Smooth muscle cell (in vitro differentiated cells): Measurements from ENCODE around the gene MBD5. TPM values are rescaled to one million over a fixed set of nuclear protein-coding genes. Genes with fewer than 3 reads are reported as not detected.

Experiments used
- DNase-seq: peaks from one replicate; lab custom pipeline; 2025; ENCODE audit not compliant: unreplicated experiment; lab: John Stamatoyannopoulos, UW
- H2AFZ ChIP-seq: fragments of 200-600 bp; sonication (generic); 2 replicates; pipeline ENCODE4 v1.6.0; 2016; ENCODE audit warnings: antibody characterized with exemption, low read depth, mild to moderate bottlenecking
- H3F3A ChIP-seq: fragments of 200-600 bp; sonication (generic); 2 replicates; pipeline ENCODE4 v1.6.0; 2017; ENCODE audit warnings: antibody characterized with exemption, low read depth
- H3K27ac ChIP-seq: fragments of 200-600 bp; sonication (generic); 2 replicates; pipeline ENCODE4 v1.5.1; 2016; ENCODE audit warnings: low read depth, mild to moderate bottlenecking
- H3K27me3 ChIP-seq: fragments of 200-600 bp; sonication (generic); 2 replicates; pipeline ENCODE4 v1.6.1; 2016; ENCODE audit warnings: low read depth, mild to moderate bottlenecking
- H3K36me3 ChIP-seq: fragments of 200-600 bp; sonication (generic); 2 replicates; pipeline ENCODE4 v1.5.1; 2016; ENCODE audit warnings: low read depth
- H3K4me1 ChIP-seq: fragments of 200-600 bp; sonication (generic); 2 replicates; pipeline ENCODE4 v1.5.1; 2016; ENCODE audit warnings: low read depth
- H3K4me2 ChIP-seq: fragments of 200-600 bp; sonication (generic); 2 replicates; pipeline ENCODE4 v1.6.0; 2016; ENCODE audit warnings: mild to moderate bottlenecking
- H3K4me3 ChIP-seq: fragments of 200-600 bp; sonication (generic); 2 replicates; pipeline ENCODE4 v1.5.1; 2016; ENCODE audit warnings: mild to moderate bottlenecking
- H3K79me2 ChIP-seq: fragments of 200-600 bp; sonication (generic); 2 replicates; pipeline ENCODE4 v1.6.0; 2016; ENCODE audit warnings: low read depth, mild to moderate bottlenecking
- H3K9ac ChIP-seq: fragments of 200-600 bp; sonication (generic); 2 replicates; pipeline ENCODE4 v1.6.0; 2016; ENCODE audit warnings: low read depth
- H3K9me3 ChIP-seq: fragments of 200-600 bp; sonication (generic); replicated peaks from 2 replicates; pipeline ENCODE4 v1.5.1; 2016; ENCODE audit warnings: low read depth
- H4K20me1 ChIP-seq: fragments of 200-600 bp; sonication (generic); 2 replicates; pipeline ENCODE4 v1.6.0; 2016; ENCODE audit warnings: low read depth
- CTCF ChIP-seq: fragments of 200-600 bp; sonication (generic); IDR thresholded peaks from 2 replicates; pipeline ENCODE4 v1.5.1; 2017; ENCODE audit warnings: borderline replicate concordance, mild to moderate bottlenecking, antibody characterized with exemption; ENCODE audit not compliant: insufficient read depth, poor library complexity, severe bottlenecking
- WGBS: methylation state at CpG from one replicate; pipeline ENCODE4 v1.1.7; 2016; ENCODE audit warnings: low lambda C conversion rate; 5-methylcytosine and 5-hydroxymethylcytosine counted together
- polyA plus RNA-seq: library from polyadenylated mRNA; unstranded; fragments of >200 nt; fragmentation: Nextera tagmentation; extraction: Ambion mirVana; gene quantifications from 2 replicates; pipeline ENCODE4 v1.2.1, GENCODE V29; 2016
- total RNA-seq: library from RNA; depleted of rRNA; stranded (reverse); fragments of >200 nt; gene quantifications from 2 replicates; pipeline ENCODE4 v1.2.3, GENCODE V29; 2014

MBD5 gene
- total and polyA plus RNA-seq, 2 experiments from 2014 or later, result 25.7 to 31.2 TPM

DNA sequence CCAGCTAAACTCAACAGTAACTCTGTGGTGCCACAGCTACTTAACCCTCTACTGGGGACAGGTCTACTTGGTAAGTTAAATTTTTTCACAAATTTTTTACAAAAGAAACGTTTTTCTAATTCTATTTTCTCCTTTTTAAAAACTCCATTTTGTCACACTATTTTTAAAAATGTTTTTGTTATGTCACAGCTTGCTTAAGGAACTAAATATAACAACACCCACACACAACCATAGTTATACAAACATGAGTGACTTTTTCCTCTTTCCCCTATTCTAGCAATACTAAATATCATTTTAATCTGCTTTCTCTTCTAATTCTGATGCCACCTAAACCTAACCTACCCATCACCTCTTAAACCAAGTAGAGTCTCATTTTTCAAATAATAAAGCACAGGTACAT lies 463.2 kb downstream of the MBD5 start:
- no peak for TF ChIP-seq CTCF
- H2AFZ ChIP-seq, result no peak overlapping the region

GRCh38 chr2:148486655-148487054 lies 465.8 kb downstream of the MBD5 start:
- Histone ChIP-seq H3K36me3 (no peaks in the 10 kb centered on the region), H3K9me3 (no peaks in the 10 kb centered on the region)
- DNase-seq, result no peak

More for the DNA sequence above, 463.2 kb downstream of the MBD5 start:
- Histone ChIP-seq H3K27ac (no peak overlapping the region), H3K9ac (no peak overlapping the region), H3F3A (no peaks in the 10 kb centered on the region), H3K9me3 (no peaks in the 10 kb centered on the region), H3K4me3 (no peak overlapping the region), H3K79me2 (no peaks in the 10 kb centered on the region), H3K27me3 (no peaks in the 10 kb centered on the region), H3K4me1 (no peaks in the 10 kb centered on the region), H3K36me3 (no peaks in the 10 kb centered on the region), H3K4me2 (no peak overlapping the region), H4K20me1 (no peaks in the 10 kb centered on the region)
- 75% methylated on average over 1 of the region's 1 CpG for WGBS
- DNase-seq, result no peak

DNA sequence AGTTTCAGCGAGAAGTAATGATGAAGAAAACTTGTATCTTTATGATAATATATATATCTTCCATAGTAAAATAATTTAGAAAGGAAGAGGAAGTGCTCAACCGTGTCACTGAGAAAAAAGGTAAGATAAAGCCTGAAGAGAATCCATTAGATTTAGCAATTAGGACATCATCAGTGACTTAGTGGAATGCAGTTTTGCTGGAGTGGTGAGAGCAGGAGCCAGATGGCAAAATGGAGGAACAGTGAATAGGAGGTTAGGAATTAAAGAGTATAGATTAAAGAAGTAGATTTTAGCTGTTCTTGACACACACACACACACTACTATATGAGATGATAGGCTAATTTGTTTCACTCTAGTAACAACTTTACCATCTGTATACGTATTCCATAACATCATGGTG lies 466.5 kb downstream of the MBD5 start:
- no peaks in the 10 kb centered on the region for H3K4me1 ChIP-seq
- H2AFZ ChIP-seq, result no peak overlapping the region
- H3K36me3 ChIP-seq, result no peaks in the 10 kb centered on the region
- no peaks in the 10 kb centered on the region for H3K79me2 ChIP-seq
- WGBS, result 88% methylated on average over 3 of the region's 3 CpGs
- no peak for TF ChIP-seq CTCF
- H3F3A ChIP-seq, result no peaks in the 10 kb centered on the region
- H3K4me3 ChIP-seq, result no peak overlapping the region
- DNase-seq, result no peak
- no peaks in the 10 kb centered on the region for H3K9me3 ChIP-seq
- H3K27me3 ChIP-seq, result no peaks in the 10 kb centered on the region
- H3K4me2 ChIP-seq, result no peak overlapping the region
- H3K27ac ChIP-seq, result no peak overlapping the region
- H4K20me1 ChIP-seq, result no peaks in the 10 kb centered on the region
- no peak overlapping the region for H3K9ac ChIP-seq

More at GRCh38 chr2:148486655-148487054, 465.8 kb downstream of the MBD5 start:
- Histone ChIP-seq H2AFZ (no peak overlapping the region), H3K27me3 (no peaks in the 10 kb centered on the region), H3F3A (no peaks in the 10 kb centered on the region), H3K79me2 (no peaks in the 10 kb centered on the region), H4K20me1 (no peaks in the 10 kb centered on the region), H3K4me1 (no peaks in the 10 kb centered on the region), H3K4me2 (no peak overlapping the region), H3K4me3 (no peak overlapping the region), H3K9ac (no peak overlapping the region), H3K27ac (no peak overlapping the region)
- no peak for TF ChIP-seq CTCF

GRCh38 chr2:148490840-148491439 lies 470.0 kb downstream of the MBD5 start:
- no peak for DNase-seq
- Histone ChIP-seq H3K4me1 (no peaks in the 10 kb centered on the region), H3K27me3 (no peaks in the 10 kb centered on the region), H3K9me3 (no peaks in the 10 kb centered on the region), H3K36me3 (no peaks in the 10 kb centered on the region), H3K4me2 (no peak overlapping the region), H2AFZ (no peak overlapping the region), H3K79me2 (no peaks in the 10 kb centered on the region), H4K20me1 (no peaks in the 10 kb centered on the region), H3K27ac (no peak overlapping the region), H3F3A (no peaks in the 10 kb centered on the region), H3K9ac (no peak overlapping the region), H3K4me3 (no peak overlapping the region)
- no peak for TF ChIP-seq CTCF
- WGBS, result 85% methylated on average over 4 of the region's 4 CpGs
